NCI-H2107 treated with DMSO at 0.1 percent for 48 hours (cell line): Measurements from ENCODE around the gene COL4A2.

Experiments
- DNase-seq: peaks from one replicate; lab custom pipeline; 2025; ENCODE audit not compliant: unreplicated experiment; lab: John Stamatoyannopoulos, UW

COL4A2 gene

DNA sequence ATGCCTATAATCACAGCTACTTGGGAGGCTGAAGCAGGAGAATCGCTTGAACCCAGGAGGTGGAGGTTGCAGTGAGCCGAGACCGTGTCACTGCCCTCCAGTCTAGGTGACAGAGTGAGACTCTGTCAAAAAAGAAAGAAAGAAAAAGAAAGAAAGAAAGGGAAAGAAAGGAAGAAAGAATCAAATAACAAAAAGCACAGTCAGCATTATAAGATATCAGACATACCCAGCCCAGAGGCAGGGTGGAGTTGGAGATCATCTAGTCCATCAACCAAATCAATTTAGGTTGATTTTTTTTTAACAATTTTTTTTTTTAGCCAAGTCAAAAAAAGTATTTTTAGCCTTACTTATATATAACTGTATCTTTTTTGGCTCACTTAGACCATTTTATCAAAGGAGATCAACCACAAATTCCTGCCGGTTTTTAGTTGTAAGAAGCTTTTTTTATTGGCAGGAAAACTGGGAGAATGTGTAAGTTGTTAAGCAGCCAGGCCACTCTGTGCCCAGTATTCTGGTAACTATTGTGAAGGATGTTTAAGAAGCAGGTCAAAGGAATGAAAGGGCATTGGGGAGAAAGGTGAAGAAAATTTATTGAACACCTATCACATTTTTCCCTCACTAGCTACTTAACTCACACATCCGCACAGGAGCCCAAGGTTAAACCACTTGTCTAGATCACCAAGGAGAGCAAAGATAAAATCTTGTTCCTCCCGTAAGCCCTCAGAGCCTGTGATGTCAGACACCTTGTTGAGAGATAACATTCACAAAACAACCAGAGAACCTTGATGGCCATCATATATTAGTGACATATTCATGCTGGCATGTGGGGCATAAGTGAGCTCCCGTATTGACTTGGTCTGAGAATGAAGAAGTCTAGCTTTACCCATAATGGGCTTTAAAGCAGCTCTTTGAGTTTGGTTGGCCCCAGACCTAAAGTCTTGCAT is 91.8 kb downstream of the COL4A2 start:
- DNase-seq: no peak

DNA sequence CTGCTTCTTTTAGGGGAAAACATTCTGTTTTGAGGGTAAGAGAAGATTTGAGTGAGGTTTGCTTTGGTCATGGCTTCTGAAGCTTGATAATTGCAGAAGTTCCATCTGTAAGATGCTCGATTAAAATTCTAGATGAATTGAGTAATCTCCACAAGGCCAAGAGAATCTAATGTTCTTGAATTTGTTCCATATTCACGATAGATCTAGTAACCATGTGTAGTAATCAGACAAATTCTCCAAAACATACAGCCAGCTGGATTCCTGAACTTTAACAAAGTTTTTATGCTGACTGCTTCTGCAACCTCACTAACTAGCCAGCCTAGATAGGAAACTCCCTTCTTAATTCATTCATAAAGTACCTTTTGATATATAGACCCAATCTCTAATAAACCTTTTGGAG is 92.7 kb downstream of the COL4A2 start:
- no peak for DNase-seq

DNA sequence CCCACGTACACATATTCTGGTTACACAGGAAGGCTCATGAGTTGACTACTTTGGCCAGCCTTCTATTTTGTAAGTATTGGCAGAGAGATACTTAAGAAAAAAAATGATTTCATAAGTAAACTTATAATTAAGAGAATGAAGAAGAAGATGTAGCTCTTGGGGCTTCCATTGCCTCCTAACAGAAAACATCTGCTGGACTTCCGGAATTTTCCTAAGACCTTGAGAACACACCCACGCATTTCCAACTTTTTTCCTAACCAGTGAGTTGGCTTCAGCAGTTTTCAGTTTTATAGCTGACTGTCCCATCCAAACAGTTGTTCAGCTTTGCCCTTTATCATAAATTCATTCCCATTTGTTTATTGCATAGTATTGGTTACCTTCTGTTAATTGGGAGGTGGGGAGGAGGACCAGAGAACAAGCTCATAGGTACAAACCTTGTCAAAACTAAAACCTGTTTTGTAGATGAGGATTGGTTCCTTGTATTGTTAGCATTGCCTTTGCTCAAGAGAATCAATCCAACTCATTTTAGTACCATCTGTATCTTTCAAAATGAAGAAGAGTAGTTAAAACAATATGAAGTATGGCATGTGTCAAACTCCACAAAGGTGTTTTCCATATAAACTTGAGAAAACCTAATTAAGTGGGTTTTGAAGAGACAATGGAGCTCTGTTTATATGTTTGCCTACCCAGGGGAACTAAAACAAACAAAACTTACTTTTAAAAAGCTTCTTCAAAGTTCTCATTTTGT is 93.9 kb downstream of the COL4A2 start:
- no peak for DNase-seq

DNA sequence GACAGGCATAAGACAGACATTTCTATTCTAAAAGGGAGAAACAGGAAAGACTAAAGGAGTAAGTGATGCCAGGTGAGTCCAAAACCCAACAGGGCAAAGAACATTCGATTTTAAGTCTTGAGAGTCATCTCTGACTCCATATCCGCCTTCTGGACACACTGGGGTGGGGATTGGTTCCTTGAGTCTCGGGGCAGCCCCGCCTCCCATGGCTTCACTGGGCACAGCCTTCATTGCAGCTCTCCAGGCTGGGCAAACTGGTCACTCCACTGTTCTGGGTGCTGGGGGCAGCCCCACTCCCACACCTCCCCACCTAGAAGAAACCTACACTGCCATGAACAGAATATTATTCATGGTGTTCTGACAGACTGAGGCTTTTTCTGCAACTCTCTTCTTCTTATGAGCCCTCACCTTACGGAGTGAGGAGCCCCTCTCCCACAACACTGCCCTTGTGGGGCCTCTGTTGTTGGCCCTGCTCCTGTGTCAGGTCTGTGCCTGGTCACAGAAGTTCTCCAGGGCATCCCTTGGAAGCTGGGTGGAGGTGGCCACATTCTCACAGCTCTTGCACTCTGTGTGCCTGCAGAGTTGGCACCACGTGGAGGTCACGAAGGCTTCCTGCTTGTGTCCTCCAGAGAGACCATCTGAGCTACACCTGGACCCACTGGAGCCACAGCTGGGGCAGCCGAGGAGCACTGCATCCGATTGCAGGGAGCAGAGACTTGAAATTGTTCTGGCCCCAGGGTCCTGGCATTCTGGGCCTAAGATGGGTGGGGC is 95.4 kb downstream of the COL4A2 start:
- DNase-seq: no peak

DNA sequence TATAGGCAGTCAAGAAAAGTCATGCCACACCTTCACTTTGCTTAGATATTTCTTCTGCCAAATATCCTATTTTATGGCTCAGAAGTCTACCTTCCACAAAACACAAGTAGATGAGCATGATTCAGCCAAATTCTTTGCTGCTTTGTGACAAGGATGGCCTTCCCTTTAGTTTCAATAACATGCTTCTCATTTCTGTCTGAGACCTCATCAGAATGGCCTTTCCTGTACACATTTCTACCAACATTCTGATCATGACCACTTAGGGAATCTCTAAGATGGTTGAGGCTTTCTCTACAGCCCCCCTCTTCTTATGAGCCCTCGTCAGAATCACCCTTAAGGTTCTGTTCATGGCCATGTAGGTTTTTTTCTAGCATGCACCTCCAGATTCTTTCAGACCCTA is 96.2 kb downstream of the COL4A2 start:
- no peak for DNase-seq

DNA sequence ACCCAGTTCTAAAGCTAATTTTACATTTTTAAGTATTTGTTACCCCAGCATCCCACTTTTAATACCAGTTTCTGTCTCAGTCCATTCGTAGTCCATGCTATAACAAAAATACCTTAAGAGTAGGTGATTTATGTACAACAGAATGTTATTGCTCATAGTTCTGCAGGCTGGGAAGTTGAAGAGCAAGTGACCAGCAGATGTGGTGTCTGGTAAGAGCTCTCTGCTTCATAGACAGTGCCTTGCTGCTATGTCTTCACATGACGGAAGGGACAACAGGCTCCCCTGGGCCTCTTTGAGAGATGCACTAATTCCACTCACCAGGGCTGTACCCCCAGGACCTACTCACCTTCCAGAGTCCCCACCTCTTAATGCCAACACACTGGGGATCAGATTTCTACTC is 96.6 kb downstream of the COL4A2 start:
- no peak for DNase-seq

DNA sequence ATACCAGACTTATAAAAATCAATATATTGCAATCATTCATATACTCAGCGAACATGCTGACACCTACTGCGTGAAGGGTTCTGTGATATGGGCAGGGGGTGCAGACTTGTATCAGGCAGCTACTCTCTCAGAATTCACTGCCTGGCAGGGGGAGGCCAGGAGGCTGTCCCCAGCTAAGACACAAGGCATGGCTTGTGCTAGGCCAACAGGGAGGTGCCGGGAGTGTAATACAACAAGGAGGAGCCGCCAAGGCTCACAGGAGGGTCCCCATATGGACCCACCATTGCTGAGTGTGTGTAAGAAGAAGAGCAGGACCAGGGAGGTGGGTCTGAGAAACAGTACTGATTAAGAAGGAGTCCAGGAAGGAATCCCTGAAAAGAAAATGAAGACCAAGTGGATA is 97.2 kb downstream of the COL4A2 start:
- DNase-seq: no peak

DNA sequence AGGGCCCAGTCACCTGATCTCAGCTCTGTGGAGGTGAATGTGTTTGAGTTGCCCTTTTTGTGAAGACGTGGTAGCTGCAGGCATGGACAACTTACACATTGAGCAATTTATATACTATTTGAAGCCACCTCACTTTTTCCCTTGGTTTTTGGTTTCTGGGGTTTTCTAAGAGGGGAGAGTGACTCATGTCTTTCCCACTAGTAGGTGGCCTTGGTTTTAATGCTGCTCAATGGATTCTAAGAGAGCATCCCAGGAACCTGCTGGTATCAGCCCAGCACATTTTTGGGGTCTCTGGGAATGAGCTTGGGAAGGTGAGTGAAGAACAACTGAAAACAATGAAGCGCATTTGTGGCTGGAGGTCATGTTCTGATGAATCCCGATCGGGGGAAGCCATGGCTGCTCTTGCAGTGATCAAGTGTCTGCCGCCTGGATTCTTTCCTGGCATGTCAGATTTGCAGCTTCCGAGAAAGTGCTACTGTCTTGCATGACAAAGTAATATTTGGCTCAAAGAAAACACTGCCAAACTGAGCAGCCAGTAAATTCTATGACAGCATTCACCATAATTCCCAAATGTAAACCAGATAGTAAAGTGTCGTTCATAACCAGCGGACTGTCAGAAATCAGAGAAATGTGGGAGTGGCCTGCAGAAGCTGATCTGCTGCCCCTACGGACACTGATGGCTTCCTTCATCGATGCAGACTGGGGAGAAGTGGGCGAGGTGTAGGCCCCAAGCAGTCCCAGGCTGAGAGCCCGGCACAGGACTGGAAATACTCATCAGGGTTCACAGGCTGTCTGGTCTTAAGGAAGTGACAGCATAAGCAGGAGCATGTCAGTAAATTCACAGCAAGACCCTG is 98.7 kb downstream of the COL4A2 start:
- DNase-seq: no peak

DNA sequence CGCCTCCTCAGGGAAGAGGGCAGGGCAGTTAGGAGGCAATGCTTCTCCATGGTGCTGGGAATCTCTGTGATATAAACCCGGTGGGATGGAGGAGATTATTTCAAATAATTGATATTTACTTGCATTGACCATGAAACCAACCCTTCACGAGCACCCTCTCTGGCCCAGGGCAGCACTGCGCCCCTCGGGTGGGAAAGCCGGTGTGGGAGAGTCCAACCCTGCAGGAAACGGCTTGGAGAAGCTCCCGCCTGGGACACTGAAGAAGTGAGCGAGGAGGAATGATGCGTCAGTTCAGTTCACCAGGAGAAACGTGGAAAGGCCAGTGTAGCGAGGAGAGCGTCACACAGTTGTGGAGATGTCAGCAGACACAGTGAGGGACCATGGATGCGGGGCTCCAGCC is 99.9 kb downstream of the COL4A2 start:
- DNase-seq: no peak

DNA sequence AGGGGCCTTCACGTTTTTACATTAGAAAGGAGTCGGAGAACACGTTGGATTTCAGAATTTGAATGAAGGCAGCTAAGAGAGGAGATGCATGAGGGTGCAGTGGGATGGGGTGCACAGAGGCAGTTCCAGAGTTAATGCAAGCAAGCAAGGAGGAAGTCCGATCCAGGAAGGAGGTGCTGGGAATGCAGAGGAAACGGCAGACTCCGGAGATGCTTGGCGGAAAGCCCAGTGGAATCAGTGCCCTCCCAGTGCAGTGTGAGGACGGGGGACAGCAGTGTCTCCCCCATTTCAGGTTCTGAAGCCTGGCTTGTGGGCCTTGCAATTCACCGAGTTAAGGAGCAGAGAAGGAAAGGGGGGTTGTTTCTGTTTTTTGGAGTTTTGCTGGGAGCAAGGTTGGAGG is 100.4 kb downstream of the COL4A2 start:
- DNase-seq: no peak

DNA sequence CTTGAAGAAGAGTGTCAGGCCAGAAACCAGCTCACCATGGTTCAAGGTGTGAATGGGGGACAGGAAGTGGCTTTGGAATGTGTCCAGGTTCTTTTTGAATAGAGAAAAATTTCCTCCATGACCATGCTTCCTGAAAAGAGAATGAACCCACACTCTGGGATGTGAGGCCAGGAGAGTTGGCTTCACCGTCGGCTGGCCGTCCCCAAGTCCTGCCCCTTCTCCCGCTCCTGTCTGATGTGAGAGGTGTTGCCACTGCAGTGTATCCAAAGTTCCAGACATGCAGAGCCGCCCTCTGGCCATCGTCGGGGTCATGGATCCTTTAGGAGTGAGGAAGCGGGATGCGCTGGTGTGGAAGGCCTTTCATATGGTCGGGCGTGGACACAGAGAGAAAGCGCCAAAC is 101.2 kb downstream of the COL4A2 start:
- DNase-seq: no peak

DNA sequence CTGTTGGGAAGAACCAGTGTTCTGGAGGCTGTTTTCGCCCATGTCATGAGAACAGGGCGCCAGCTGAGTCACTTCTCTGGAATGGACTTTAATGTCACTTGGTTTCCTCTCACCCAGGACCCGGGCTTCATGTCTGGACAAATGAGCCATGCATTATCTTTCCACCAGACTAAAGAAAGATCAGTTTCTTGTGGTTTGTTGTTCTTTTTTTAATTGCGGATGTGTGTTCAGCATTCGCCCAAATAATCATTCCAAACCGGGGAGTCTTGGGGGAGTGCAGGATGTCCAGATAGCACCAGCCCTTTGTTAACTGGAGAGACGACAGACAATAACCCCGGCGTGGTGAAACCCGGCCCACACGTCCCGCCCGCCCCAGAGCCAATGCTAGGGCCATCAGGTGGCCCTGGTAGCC is 102.5 kb downstream of the COL4A2 start:
- no peak for DNase-seq

DNA sequence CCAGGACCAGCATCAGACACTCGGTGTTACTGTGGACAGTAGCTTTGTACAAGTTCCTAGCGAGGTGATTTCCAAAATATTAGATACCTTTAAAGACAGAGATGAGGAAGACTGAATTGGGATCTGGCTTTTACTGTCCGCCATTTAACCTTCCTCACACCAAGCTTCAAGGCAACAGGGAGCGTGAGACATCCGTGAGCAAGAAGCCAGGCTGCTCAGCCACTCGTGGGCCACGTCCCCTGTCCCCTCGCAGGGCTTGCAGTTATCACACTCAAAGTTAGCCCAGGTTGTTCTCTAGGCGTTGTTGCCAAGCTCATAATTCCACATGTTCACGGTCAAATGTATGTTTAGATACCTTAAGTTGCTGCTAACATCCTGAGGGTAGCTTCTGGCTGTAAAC is 102.9 kb downstream of the COL4A2 start:
- DNase-seq: no peak

DNA sequence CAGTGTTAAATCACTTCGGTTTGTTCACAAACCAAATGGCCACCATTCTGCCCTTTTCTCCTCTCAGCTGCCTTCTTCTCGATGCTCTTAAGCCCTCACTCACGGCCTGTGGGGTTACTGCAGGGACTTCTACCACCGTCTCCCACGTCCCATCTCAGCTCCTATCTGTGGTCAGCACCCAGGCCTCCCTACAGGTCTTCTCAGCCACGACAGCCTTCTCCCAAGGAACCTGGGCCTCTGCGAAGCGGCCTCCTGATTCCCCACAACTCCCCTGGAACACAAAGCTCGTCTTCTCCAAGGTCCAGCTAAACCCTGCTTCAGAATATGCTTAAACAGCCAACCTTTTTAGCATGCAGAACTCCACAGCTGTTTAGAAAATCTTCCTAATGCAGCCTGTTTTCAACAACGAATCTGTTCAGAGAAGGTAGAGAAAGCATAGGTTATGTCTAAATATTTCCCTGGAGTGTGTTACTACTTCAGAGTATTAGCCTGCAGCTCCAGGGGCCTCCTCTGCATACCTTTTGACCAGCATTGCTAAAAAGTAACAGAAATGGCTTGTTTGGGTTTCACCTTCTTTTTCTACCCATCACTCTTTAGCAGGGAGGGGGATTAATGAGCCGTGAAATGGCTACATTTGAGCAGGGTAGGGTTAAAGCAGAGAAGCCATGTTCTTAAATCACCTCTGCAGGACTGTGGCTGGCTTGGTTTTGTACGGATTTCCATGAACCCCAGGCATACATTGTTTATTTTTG is 104.0 kb downstream of the COL4A2 start:
- no peak for DNase-seq

DNA sequence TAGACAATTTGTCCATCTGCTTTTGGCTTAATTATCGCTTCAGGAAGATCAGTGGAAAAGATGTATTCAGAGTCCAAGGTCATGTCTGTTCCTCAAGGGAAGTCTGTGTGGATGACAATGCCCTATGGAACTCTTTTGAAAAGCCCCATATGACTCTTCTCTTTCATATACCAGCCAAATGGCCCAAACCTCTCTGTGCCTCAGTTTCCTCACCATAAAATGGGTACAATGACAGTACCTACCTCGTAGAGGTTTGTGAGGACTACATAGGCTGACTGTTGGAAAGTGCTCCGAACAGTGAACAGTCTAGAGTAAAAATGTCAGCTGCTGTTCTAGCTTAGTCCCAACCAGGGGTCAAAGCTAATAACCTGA is 104.6 kb downstream of the COL4A2 start:
- DNase-seq: no peak

DNA sequence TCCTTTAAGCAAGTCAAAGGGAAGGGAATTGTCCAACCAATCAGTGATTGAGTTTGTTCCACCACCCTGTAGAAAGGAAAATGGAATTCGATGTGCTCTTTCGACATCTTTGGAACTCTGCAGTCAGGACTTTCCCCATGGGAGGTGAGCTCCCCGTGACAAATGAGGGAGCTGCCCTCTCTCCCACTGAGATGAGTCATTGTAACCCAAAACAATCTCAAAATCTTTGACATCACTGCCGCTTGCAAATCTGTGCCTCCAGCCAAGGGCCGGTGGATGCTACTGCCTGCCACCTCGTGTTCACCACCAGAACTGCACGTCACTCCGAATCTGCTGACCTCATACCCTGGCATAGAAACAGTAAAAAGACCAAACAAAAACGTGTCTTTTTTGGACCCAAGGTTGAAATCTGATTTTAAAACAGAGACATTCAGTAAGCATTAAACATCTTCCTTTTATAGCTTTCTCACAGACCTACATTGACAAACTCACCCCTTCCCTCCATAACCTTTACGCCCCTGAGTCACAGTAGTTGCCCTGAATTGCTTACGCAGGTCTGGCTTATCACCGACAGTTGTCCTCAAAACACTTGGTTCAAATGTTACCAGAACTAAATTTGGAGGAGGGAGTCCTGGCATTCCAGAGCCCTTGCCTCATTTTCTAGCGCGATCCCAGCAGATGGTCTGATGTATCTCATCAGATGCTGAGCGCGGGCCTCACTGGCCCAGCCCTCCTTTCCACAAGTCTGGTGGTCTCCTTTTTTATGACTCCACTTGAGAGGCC is 105.2 kb downstream of the COL4A2 start:
- peak; percentile 39 for DNase-seq

DNA sequence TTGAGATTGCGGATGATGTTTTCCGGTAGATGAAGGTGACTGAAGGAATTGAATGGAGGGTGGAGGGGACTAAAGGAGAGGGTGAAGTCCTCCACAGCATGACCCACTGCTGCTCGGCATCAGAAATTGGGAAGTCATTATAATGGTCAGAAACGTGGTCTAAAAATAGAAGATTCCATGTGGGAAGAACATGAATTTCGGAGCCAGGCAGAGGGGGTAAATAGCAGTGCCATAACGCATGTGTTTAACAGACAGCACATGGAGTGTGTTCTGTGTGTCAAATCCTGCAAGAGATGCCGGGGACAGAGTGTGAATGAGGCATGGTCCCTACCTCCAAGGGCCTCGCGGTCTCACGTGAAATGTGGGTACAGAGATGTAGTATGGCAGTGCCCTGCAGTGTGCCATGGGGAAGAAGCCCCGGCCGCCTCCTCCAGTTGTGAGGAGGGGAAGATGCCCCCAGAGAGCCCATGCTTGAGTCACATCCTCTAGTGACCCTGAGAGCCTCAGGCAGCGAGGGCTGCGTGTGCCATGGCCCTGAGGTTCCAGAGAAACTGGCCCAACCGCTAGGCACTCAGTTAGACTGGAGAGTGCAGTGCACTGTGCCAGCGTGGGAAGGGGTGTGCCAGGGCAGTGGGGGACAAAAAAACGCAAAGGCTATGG is 106.1 kb downstream of the COL4A2 start:
- no peak for DNase-seq

DNA sequence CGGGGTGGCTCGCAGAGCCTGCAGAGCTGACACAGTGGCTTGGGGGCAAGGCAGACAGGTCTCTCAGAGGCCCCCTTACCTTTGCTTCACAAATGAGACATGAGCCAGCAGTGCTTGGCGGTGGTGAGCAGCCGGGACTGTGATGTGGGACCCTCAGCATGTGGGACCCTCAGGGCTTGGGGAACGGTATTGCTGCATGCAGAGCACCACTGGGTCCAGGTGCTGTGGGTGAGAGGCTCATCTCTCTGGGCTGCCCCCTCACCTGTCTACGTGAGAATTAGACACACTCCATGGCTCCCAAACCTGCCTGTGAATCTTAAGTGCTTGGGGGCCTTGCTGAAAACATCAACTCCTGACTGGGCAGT is 106.6 kb downstream of the COL4A2 start:
- DNase-seq: no peak

DNA sequence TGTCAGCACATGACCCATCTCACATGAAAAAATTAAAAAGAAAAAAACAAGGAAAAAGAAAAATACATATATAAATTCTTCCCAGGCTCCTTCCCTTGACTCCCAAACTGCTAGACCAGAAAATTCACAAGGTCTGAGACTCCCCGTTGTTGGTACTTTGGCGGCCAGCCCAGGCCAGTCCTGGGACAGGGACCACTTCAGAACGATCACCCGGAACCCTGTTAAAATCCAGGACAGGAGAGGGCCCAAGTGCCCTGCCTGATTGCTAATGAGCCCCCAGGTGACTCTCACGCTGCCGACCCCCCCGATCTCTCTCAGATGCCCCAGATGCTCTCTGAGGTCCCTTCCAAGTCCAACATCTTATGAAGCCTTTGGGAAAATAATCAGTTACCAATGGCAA is 107.2 kb downstream of the COL4A2 start:
- DNase-seq: no peak
